NCI-H526 (cell line): ENCODE measurements around the gene GNPNAT1.
"Not testable (repeated sequence)": the region's sequence is repeated elsewhere in the genome, so short reads cannot be mapped to it uniquely, and the experiment has no call there.

Experiments
- DNase-seq, 2 experiments: peaks; one replicate each; lab custom pipeline; 2025; lab: John Stamatoyannopoulos, UW

GNPNAT1 gene

DNA sequence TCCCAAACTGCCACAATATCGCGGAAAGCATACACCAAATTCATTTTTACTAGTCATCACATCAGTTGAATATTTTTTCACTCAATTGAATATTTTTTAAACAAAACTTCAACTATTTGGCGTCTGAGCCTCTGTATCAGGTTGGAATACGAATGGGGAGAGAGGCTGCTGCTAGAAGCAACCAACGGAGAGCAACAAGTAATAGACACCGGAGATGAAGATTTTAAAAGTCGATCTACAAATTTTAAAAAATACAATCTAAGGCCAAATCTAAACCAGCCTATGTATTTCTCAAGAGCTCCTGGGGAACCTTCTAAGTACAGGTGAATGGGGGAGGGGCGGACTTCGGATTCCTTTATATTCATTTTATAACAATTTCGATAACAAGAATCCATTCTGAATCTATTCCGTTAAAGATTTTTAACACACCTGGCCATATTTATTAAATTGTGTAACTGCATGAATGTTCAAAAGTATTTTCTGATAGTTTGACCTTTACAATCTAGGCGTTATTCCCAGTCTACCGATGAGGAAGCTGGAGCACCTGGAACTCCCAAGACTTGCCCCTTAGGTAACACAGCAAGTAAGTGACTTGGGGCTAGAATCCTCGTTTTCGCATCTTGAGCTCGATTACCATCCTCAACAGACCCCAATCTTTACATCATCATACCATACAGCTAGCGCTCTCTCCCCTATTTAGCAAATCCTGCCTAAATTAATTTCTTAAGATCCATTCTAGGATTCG lies 1.2 kb downstream of the GNPNAT1 start:
- peak in 1 of 2 experiments; percentile 35 for DNase-seq

GRCh38 chr14:52789118-52789517 lies 2.3 kb downstream of the GNPNAT1 start:
- no peak for DNase-seq

DNA sequence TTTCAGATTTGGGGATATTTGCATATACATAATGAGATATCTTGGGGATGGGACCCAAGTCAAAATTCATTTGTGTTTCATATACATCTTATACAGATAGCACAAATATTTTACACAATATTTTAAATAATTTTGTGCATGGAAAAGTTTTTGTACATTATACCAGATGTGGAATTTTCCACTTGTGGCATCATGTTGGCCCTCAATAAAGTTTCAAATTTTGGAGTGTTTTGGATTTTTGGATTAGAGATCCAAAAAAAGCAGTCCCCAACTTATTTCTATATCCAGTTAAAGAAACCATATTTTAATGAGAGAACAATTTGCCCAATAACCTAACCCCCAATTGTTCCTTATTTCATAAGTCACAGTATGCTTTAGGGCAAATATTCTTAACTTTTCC lies 4.5 kb downstream of the GNPNAT1 start:
- no peak for DNase-seq

GRCh38 chr14:52783206-52783605 lies 8.2 kb downstream of the GNPNAT1 start:
- no peak for DNase-seq

- DNase-seq, result no peak
Measured at GRCh38 chr14:52781629-52782028, 9.8 kb downstream of the GNPNAT1 start.

GRCh38 chr14:52780893-52781292 lies 10.5 kb downstream of the GNPNAT1 start:
- DNase-seq, result no peak

DNA sequence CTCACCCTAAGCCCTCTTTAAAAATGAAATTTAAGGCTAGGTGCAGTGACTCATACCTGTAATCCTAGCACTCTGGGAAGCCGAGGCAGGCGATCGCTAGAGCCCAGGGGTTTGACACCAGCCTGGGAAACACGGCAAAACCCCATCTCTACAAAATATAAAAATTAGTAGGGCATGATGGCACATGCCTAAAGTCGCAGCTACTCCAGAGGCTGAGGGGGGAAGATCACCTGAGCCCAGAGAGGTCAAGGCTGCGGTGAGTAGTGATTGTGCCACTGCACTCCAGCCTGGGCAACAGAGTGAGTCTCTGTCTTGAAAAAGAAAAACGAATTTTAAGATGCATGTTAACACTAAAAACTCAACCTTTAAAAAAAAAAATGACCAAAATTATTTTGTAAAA lies 12.7 kb downstream of the GNPNAT1 start:
- DNase-seq, result no peak

GRCh38 chr14:52776816-52777215 lies 14.6 kb downstream of the GNPNAT1 start:
- no peak for DNase-seq

DNA sequence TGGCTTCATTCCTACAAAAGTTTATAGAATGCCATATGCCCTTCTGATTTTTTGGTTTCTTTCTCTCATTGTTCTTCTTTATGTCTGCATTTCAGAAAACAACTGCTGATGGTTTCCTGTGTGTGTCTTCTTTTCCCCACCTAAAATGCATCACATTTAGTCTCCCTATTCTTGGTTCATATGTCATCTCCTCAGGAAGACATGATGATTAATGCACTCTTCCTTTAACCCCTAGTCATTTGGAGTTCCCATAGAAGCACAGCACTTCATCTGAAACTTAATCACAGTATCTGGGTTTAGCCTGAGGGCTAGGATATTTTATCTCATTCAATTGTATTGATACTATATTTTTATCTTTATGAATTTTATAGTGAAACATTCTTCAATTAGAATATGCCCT lies 21.5 kb downstream of the GNPNAT1 start:
- DNase-seq, result no peak

DNA sequence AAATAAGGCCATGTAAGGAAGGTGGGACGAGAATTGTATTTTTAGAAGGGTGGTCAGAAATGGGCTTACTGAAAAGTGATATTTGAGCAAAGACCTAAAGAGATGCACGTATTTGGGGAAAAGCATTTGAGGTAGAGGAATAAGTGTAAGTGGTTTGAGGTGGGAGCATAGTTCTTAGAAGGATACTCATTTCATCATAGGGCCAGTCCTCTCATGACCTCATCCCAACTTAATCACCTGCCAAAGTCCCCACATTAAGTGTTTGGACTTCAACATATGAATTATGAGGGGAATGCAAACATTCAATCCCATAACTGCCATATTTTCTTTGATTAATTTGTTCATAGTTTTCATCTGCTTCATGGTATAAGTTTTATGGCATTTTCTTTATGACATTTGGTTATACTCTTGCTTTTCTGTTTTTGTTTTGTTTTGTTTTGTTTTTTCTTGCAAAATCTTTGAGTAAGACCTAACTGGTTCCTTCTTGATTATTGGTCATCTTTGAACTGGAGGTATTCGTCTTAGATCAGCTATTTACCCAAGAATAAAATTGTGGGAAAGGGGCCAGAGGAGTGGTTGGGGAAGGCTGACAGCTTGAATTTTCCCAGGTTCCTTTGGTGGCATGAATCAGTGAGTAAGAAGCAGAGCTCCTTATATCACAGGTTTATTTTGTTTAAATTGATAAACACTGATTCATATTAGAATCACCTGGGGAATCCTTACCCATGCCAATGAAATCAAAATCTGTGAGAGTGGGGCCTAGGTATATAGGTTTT lies 24.2 kb downstream of the GNPNAT1 start:
- DNase-seq, result no peak

GRCh38 chr14:52762923-52763322 lies 28.5 kb downstream of the GNPNAT1 start:
- DNase-seq, result not testable (repeated sequence)

- DNase-seq, result no peak
Measured at GRCh38 chr14:52759145-52759544, 32.3 kb downstream of the GNPNAT1 start.

DNA sequence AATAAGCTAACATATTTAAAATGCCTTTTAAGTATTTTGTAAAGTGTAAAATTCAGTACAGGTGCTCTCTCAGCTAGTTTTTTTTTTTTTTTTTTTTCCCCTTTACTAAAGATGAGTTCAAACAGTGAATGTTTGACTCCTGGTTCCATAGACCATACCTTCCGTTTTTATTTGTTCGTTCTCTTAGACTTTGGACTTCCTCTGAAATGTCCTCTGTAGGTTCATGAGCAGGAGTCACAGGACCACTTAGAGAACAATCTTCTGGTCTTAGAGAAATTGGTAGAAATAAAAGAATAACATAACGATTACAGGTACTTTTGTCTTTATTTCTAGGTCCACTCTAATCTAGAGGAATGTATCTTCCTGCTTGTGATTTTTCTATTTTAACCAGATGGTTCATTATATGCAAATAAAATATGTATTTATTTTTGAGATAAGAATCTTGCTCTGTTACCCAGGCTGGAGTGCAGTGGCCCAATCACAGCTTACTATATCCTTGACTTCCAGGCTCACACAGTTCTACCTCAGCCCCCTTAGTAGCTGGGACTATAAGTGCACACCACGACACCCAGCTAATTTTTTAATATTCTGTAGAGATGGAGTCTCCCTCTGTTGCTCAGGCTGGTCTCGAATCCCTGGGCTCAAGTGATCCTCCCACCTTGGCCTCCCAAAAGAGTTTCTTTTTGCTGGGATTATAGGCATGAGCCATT lies 35.6 kb downstream of the GNPNAT1 start:
- peak; percentile 8 to 23 for DNase-seq

- DNase-seq, result no peak
Measured at GRCh38 chr14:52748647-52749292, 42.6 kb downstream of the GNPNAT1 start.

DNA sequence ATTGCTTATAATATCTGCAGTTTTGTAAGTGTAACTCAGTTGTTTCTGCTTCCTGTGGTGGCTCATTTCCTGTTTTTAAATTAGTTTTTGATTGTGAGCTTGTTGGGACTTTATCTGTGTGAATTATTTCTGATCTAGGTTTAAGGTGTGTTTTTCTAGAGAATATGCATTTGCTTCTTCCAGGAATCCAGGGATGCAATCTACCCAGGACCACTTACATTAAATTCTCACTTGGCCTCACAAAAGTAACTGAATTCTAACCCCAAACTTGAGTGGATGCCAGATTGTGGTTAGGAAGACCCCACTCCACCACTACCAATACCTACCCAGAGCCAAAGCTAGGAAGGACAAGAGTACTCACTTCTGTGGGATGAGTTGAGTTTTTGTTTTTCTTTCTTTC lies 49.5 kb downstream of the GNPNAT1 start:
- no peak for DNase-seq

GRCh38 chr14:52740751-52741150 lies 50.7 kb downstream of the GNPNAT1 start:
- no peak for DNase-seq

- DNase-seq, result no peak
Measured at GRCh38 chr14:52738409-52738808, 53.0 kb downstream of the GNPNAT1 start.

DNA sequence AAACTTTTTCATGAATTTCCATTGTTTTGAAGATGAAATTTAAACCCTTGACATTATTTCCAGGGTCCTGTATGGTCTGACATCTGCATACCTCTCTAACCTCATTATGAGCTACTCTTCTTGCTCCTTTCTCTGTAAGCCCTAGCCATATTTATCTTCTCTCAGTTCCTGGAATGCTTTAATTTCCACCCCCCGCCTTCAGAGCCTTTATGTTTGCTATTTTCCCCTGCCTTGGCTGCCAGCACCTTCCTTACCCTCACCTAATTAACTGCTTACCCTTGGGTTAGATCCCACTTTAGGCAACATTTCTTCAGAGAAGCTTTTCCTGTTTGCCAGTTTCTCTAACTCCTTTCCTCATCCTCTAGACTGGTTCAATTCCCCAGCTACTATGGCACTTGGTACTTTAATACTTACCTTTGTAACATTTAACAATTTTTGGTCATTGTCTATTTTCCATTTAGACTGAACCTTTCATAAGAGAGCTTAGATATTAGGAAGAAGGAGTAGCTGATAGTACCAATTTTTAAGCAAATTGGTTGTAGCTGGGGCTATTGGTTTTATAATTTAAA lies 55.4 kb downstream of the GNPNAT1 start:
- no peak for DNase-seq

- DNase-seq, result no peak
Measured at GRCh38 chr14:52733824-52734223, 57.6 kb downstream of the GNPNAT1 start.

DNA sequence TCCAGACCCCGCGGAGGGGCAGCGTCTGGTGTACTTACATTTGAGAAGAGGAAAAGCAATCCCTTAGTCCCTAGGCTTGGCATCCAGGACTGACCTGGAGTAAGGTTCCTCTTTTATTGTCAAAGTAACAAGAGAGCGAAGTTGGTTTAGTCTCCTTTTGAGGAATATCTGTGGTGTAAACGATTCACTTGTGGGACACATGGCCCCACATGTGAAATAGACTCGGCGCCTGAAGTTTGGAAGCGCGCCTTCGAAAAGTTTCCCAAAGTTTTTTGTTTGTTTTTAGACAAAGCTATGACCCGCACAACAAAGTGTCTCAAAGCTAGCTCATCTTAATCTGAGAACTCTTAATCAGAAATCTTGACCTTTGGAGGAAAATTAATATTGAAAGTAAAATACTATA lies 60.7 kb downstream of the GNPNAT1 start:
- no peak for DNase-seq

DNA sequence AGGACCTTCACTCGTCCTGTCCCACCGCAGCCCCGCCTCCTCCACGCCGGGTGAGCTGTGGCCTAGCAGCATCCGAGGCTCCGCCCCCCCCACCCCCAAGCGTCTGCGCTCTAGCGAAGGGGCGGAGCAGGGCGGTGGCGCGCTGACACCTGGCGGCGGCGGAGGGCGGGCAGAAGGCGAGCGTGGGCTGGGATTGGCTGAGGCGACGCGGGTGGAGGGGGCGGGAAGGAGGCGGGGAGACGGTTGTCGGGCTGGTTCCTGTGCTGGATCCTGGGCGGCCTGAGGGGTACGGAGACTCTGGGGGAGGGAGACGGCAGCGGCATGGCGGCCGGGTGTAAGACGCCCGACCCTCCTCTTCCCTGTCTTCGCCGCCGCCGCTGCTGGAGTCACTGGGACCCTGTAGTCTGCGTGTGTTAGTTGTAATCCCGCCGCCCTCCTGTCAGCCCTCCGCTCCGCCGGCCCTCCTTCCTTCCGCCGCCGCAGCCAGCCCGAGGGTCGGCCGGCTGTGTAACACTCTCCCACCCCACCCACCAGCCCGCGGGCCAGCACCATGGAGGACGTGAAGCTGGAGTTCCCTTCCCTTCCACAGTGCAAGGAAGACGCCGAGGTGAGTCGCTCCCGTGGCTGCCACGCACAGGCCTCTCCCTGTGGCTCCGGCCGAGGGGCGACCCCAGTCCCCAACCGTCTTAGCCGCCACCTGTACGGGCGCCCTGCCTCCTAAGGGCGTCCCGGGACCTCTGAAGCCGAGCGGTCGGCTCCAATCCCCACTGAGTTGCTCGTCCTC lies 61.3 kb downstream of the GNPNAT1 start, which contains the start of gene STYX:
Gene STYX (plus strand): TSS at position 242 of the 784 bp plus-strand sequence. CDS start 309 bp downstream, at position 551.
- peak; percentile 94 to 99 for DNase-seq
